Measurements from ENCODE around the gene AMN.
"Not testable (repeated sequence)": the region's sequence is repeated elsewhere in the genome, so short reads cannot be mapped to it uniquely, and the experiment has no call there.

The AMN gene

DNA sequence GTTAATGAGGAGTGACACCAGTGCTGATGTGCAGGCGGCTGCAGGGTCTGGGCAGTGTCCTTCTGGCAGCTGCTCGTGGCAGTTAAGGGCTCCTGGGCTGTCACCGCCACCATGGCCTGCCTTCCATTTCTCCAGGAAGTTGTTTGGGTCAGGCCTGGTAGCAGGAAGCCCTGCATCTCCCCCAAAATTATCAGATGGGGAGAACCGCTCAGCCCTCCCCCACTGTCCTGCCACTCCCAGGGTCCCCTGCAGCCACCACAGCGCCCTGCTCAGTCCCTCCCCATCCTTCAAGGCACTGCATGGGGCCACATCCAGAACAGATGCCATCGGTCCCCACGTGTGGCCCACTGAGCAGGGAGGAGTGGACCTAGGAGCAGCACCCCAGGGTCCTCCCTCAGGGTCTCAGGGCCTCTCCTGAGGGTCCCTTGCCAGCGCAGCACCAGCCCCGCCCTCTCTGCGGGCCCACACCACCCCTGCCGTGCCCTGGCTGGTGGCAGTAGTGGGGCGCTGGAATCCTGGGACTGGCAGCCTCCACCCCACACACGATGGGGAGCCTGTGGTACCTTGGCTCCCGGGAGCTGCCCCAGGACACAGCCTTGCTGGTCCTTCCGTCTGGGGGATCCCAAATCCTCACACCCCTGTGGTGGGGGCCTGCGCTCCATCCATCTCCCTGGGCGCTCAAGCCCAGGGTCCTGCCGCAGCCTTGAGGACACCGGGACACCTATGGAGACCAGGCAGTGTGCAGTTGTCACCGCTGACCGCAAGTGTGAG, 10.3 kb upstream of the AMN start:
- no peak for DNase-seq (ENCODE audit: low spot score)

DNA sequence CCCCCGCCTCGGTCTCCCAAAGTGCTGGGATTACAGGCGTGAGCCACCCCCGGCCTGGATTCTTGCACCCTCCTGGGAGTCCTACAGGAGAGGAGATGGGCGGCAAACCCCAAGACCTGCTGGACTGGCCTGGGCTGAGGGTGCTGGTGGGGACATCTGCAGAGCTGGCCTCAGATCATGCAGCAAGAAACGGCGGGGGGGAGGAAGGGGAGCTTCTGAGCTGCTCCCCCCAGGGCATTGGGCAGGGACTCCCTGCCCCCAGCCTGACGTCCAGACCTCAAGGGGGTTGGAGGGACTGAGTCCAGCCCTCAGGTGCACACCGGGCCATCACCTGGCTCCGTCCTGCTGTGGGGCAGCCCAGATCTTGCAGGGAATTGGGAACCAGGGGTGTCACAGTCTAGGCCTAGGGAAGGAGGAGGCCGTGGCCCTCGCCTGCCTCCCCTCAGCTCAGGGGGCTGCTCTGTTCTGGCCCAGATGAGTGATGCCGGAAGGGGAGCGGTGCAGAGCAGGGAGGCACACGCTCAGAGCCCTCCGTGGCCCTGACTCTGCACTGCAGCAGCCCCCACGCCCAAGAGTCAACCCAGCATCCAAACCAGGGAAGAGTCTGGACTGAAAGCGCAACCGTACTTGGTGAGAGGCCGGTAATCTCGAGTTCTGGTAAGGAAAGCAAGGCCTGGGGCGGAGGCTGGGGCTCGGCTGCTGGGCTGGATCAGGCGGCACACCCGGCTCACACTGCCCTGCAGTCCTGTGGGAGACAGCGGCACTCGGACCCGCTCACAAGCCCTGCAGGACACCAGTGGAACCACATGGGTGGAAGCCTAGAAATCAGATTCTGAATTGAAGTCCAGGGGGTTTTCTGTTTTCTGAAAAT, 8.9 kb upstream of the AMN start:
- no peak for DNase-seq (ENCODE audit: low spot score)

DNA sequence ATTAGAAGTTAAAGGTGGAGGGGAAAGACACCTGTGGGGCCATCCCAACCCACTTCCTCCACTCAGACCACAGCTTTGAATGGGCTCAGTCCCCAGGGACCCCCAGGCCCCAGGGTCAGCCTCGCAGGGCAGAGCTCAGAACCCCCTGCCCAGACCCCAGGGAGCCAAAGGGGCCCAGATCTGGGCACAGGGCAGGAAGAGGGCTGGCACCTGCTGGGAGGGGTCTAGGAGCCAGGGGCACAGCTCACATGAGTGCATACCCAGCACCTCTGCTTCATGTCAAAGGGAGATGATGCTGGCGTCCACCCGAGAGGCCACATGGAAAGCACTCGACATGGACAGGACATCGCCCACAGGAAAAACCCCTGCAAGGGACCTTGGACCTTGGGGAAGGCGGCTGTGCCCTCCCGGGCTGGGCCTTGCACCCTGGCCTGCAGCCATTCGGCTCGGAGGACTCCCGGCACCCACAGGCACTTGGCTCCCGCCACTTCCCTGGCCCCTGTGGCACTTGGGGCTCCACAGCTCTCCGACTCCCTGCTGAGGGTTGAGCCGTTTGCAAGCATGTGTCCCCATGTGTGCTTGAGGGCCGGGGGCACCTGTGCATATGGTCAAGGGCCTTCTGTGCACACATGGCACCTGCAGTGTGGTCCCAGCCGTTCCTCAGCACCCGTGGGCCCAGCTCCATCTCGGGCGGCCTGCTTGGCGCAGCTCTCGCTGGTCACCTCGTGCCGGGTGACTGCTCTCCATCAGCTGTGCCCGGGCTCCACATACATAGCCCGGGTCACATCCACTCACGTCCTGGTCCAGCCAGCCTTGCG, 7.8 kb upstream of the AMN start:
- DNase-seq (ENCODE audit: low spot score): no peak

DNA sequence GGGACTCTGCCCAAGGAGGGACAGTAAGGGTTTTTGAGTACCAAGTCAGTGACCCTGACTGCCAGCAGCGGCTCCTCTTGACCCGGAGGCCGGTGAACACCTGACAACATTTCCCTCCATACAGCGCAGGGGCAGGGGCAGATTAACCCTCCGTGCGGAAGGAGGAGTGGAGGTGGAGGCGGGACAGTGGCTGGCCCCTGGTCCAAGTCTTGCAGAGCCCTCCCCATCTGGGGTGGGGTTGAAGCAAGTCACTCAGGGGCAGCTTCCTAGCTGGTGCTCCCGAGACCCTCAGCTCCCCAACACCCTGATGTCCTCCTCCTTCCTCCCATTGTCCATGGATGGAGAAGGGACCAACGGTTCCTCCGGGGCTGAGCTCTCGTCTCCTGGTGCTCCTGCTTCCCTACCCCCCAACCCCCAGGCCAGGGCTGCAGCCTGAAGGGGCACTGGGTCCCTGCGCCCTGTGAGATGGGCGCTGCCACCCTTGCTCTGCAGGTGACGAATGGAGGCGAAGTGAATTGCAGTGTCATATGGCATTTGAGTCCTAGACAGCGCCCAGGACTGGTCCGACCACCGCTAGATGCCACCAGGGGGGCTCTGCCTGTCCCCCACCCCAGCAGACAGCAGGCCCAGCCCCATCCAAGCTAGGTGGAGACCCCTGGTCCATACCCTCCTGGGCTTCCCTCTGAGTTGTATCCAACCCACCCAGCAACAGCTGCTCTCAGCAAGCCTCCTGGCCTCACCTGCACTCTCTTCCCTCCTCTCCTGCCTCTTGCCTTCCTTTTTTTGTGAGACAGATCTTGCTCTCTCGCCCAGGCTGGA, 7.0 kb upstream of the AMN start:
- DNase-seq (ENCODE audit: low spot score): no peak

DNA sequence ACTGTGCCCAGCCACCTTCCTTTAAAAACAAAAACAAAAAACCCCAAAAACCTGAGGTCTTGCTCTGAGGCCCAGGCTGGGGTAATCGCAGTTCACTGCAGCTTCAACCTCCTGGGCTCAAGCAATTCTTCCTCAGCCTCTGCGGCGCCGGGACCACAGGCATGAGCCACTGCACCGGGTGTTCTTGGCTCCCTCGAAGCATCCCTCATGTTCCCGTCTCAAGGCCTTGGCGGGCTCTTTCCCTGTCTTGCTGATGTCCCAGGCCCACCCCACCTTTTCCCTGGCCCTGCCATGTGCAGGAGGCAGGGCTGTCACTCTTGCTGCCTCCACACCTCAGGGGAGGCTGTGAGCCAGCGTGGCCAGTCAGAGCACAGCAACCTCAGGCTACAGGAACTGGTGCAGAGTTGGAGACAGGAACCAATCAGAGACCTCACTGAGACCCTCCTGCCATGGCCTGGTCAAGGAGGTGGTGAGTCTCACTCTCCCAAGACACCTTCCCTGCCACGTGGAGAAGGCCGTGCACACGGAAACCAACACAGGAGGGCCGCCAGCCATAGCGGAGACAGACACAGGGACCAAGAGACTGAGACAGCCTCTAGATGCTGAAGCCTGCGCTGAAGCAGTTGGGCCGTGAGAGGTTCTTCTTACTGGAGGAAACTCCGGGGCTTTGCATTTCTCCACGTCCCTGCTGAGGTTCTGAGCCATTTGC, 6.0 kb upstream of the AMN start:
- DNase-seq (ENCODE audit: low spot score): no peak

DNA sequence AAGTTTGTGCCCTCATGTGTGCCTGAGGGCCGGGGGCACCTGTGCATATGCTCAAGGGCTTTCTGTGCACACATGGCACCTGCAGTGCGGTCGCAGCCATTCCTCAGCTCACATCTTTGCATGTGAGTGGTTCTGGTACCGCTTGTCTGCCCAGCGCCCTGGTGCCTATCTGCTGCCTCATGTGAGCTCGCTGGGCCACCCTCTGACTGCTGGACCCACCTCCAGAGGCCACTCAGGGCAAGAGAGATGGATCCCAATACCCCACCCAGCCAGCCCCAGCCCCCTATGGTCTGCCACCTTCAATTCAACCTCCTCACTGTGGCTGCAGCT, 5.4 kb upstream of the AMN start:
- DNase-seq (ENCODE audit: low spot score): no peak

DNA sequence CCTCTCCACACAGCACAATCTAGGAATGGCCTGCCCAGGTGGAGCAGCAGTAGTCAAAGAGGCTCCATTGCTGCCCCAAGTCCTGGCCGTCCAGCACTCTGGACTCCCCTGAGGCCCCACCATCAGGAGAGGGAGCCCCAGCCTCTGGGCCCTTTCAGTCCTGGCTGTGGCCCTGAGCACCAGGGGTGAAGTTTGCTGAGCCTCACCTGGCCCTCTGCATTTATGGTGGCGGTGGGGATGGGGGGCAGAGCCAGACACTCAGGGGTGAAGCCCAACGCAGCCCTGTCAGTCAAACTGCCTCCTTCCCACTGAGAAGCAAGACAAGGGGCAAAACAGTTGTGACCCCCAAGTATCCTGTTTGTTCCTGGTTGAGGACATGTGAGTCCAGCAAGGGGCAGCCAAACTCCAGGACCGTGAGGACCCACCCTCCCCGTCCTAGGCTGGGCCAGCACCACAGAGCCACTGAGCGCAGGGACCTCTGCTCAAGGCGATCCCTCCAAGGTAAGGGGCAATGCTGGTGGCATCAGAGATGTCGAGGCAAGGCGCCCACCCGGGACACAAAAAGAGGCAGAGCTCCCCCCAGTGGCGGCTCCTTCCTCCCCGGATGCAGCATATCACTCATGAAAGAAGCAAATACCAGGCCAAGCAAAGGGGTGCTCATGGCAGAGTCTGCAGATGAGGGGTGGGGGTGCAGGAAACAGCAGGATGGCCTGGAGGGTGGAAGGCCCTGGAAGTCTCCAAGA, 4.8 kb upstream of the AMN start:
- no peak for DNase-seq (ENCODE audit: low spot score)

DNA sequence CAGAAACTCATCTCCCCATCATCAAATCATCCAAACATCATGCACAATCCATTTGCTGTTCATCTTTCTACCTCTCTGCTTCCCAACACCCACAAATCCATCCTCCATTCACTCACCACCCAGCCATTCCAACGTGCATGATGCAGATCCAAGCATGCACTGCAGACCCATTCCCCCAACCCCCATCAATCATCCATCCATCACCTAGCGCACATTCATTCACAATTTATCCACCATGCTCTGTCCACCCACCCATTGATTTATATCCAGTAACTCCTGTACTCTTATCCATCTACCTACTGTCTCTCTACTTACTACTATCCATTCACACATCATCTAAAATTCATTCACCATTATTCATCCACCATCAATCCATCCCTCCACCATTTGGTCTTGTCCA, 4.0 kb upstream of the AMN start:
- DNase-seq (ENCODE audit: low spot score): no peak

DNA sequence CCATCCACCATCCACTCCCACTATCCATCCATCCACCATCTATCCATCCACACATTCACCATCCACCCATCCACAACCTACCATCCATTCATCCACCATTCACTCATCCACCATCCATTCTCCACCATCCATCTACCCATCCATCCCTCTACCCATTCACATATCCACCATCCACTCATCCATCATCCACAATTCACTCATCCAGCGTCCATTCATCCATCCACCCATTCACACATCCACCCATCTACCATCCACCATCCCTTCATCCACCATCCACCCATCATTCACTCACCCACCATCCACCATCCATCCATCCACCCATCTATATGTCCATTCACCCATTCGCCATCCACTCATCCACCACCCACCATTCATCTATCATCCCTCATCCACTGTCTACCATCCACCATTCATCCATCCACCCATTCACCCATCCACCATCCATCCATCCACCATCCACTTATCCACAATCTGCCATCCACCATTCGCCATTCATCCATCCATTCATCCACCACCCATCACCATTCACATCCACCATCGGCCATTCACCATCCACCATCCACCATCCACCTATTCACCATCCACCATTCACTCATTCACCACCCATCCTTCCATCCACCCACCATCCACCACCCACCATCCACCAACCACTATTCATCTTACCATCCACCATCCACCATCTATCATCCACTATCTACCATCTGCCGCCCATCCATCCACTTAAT, 2.0 kb upstream of the AMN start:
- no peak for DNase-seq (ENCODE audit: low spot score)

DNA sequence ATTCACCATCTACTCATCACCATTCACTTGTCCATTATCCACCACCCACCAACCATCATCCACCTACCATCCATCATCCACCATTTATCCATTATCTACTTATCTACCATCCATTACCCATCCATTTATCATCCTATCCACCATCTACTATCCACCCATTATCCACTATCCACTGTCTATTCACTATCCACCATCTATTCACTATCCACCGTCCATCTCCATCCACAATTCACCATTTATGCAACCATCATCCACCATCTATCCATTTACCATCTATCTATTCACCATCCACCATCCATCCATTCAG, 1.5 kb upstream of the AMN start:
- no peak for DNase-seq (ENCODE audit: low spot score)

DNA sequence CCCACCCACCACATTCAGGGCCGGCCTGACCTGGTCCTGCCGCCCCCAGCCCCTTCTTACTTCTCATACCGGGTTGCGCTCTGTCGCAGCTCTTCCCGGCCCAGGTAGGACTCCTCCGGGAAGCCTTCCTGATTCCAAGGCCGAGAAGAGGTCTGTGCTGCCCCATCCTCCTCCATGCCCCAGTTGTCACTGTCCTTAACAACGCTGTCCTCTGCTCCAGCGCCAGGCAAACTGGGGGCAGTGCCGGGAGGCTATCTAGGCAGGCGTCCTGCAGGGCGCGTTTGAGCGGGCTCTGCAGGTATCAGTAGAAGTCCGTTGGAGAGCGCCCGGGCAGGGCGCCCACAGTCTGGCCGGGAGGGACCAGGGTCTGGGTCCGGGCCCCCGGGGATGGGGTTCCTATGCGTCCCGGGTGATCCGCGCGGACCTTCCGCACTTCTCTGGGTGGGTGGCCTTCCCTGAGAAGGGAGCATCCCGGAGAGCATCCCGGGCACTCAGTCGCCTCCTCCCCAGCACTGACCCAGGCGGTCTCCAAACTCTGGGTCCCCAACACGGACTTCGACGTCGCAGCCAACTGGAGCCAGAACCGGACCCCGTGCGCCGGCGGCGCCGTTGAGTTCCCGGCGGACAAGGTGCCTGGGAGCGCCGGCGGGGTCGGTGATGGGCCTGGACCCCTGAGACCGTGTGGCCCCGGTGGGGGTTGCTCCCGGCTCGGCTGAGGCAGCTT, 900 bp downstream of the AMN start:
- no peak for DNase-seq (ENCODE audit: low spot score)

DNA sequence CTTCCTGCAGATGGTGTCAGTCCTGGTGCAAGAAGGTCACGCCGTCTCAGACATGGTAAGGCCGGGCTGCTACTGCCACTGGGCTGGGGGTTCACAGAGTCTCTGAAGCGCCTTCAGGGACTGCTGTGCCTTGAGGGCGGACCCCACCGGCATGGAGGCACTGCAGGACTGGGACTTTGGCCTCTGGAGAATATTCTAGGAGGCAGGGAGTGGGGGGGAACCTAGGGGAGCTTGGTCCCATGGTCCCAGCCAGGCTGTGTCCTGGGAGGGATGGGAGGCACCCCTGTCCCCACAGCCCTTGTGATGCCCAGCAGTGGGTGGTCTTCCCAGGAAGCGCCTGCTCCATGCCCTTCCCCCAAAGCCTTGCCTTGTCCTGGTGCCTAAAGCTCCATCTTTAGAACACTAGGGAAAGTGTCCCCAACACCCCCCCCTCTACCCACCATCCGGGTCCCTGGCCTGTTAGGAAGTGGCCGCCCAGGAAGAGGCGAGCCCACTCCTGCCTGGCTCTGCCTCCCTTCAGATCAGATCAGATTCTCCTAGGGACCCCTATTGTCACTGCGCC, 1.5 kb downstream of the AMN start:
- DNase-seq (ENCODE audit: low spot score): no peak

DNA sequence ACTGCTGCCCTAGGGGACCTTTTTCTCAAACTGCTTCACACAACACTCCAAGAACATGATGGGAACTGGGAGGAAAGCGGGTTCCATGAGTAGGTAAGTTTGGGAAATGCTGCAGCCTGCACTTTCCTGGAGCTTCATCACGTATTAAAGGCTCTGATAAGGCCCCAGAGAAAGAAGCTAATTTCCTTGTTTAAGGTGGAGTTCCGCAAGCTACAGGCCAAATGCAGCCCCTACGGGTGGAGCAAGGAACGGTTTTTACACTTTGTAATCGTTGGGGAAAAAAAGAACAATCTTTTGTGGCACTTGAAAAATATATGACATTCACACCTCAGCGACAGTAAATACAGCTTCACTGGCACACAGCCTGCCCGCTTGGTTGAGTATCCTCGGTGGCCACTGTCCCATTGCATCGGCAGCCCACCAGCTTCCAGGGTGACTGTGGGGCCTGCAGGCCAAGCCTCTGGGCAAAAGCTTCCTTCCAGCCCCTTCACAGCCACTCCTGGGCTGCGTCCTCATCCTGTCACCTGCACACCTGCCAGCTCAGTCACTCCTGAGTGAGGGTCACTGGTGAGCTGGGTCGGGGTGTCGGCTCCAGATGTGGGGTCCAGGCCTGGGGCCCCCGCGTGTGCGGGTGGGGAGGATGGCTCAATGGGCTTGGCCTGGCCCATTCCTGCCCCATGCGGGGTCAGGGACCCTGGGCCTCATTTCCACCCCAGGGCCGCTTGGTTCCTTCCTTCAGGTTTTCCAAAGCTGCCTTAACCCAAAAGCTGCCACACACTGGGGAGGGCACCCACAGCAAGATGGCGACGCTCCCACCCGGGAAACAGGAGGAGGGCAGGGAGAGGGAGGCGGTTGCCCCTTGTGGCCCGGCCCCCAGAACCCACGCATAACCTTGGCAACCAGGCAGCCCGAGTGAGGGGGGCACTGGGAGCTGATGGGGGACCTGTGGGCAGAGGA, 2.4 kb downstream of the AMN start:
- DNase-seq (ENCODE audit: low spot score): no peak

DNA sequence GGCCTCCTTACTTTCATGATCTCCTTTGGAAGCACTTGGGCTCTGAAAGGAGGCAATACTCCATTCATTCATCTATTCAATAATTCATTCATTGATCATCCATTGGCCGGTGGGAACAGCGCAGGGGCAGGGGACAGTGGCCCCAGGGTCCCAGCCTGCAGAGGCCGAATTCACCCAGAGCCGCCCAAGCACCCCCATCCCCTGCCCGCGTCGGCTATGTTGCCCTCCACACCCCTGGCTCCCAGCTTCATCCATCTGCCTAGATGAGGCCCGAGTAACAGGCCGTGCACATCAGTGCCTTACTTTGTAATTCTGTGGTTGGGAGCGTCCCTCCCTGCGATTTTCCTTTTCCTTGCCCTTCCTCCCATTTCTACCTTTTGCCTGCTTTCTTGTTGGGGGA, 3.2 kb downstream of the AMN start:
- DNase-seq (ENCODE audit: low spot score): no peak

DNA sequence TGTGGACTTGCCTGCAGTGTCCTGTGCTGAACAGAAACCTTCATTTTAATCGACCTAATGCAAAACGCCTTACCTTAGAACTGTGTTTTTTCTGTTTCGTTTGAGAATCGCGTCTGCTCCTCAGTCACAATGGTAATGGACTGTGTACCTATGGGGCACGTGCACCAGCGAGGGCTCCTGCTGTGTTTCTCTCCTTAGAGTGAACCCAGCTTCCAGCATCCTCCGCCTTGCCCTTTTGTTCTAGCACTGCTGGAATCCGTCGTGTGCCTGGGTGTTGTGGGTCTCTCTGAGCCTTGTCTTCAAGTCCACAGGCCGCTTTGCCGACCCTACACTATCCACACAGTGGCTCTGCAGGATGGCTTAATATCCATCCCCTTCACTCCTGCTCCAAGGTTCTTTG, 3.6 kb downstream of the AMN start:
- no peak for DNase-seq (ENCODE audit: low spot score)

DNA sequence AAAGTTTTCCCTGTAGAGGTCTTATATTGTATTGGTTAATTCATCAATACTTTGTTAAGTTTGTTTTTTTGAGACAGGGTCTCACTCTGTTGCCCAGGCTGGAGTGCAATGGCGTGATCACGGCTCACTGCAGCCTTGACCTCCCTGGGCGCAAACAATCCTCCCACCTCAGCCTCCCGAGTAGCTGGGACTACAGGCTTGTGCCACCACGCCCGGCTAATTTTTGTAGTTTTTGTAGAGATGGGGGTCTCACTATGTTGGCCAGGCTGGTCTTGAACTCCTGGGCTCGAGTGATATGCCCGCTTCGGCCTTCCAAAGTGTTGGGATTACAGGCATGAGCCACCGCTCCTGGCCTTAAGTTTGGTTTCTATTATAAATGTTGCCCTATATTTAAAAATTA, 4.4 kb downstream of the AMN start:
- not testable (repeated sequence) for DNase-seq (ENCODE audit: low spot score)

DNA sequence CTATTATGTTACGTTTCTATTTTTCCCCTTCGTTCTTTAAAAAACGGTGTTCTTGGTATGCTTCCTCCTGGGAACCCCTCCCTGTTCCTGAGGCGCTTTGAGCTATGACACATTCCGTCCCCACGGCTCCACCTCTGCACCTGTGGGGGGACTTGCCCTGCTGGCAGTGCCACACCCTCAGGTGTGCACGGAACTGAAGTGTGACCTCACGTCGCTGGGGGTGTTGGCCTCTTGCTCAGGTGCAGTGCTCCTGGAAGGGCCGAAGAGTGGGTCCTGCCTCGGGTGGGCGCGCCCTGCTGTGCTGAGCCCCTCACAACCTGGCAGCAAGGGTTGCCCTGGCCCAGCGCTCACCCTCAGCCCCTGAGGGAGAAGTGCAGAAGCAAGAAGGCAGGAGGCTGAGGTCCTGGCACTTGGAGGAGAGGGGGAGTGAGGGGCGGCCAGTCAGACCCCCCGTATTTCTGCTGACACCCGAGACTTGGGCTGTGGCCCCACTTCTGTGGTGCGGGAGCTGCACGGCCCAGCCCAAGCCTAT, 4.9 kb downstream of the AMN start:
- no peak for DNase-seq (ENCODE audit: low spot score)

Measured in globus pallidus (tissue), 1 donor.